Ovary (tissue), 3 donors: Measurements from ENCODE around the gene DES.

ENCODE experiments used
- CTCF ChIP-seq, 3 donors: fragments of 450-650 bp in 2 of 3; fragments of 200-600 bp in 1 of 3; IDR thresholded peaks; one replicate each; pipeline versions ENCODE4 v1.5.1 to v1.8.0; 2016 to 2022; ENCODE audit warnings: antibody characterized with exemption in 3 of 3, mild to moderate bottlenecking in 1 of 3
- POLR2A ChIP-seq: fragments of 450-650 bp; IDR thresholded peaks from one replicate; pipeline ENCODE4 v1.6.1; 2017; ENCODE audit warnings: antibody characterized with exemption, mild to moderate bottlenecking, moderate library complexity
- donor health status: DM: no; HTN: no; CAD: no.

DNA sequence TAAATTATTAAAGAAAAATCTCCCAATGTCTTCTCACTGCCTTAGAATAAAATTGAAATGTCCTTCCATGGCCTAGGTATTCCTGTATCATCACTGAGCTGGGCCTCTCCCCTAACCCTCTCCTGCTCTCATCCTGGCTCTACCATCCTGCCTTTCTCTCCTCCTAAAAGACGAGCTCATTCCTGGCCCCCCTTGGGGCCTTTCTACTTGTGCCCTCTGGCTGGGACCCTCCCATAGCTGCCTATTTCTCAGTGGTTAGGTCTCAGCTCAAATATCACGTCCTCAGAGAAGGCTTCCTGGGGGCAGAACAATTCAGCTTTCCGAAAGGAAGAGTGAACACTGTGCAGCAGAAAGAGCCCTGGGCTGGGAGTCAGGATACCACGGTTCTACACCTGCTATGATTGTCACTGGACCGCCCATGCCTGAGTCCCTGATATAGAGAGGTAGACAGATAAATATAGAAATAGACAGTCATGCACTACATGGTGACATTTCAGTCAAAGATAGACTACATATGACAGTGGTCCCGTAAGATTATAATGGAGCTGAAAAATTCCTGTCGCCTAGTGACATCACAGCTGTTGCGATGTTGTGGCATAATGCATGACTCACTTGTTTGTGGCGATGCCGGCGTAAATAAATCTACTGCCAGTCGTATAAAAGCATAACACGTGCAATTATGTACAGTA, 39.9 kb upstream of the DES start:
- TF ChIP-seq CTCF (IDR thresholded peaks at IDR 0.05): no peak
- TF ChIP-seq POLR2A: no peak
